Choroid plexus epithelial cell (primary cell): Measurements from ENCODE around the gene SLC49A4.

ENCODE experiments used
- DNase-seq: peaks from one replicate; pipeline ENCODE4 v3.0.0-alpha.2; 2010; ENCODE audit warnings: low read depth
- H3K4me3 ChIP-seq: 2 replicates; pipeline ENCODE4 v1.5.1; 2011; ENCODE audit warnings: low read depth, mild to moderate bottlenecking, control low read depth, low read length, moderate library complexity
- CTCF ChIP-seq: conservative IDR thresholded peaks from 2 replicates; pipeline ENCODE4 v1.5.1; 2011; ENCODE audit warnings: low read depth, mild to moderate bottlenecking, control low read depth, inconsistent platforms, low read length, moderate library complexity

SLC49A4 gene

GRCh38 chr3:122824465-122825381 lies 29.9 kb downstream of the SLC49A4 start:
- TF ChIP-seq CTCF: no peak
- H3K4me3 ChIP-seq: no peak overlapping the region
- DNase-seq: peak; percentile 6

- no peak for DNase-seq
- TF ChIP-seq CTCF: no peak
- no peak overlapping the region for H3K4me3 ChIP-seq
These were observed 30.6 kb downstream of the SLC49A4 start for GRCh38 chr3:122825460-122825859.

GRCh38 chr3:122826278-122826677 lies 31.4 kb downstream of the SLC49A4 start:
- DNase-seq: no peak
- TF ChIP-seq CTCF: no peak
- H3K4me3 ChIP-seq: no peak overlapping the region

GRCh38 chr3:122828281-122828680 lies 33.4 kb downstream of the SLC49A4 start:
- no peak for TF ChIP-seq CTCF
- H3K4me3 ChIP-seq: no peak overlapping the region
- DNase-seq: no peak

- no peak for TF ChIP-seq CTCF
- no peak for DNase-seq
- H3K4me3 ChIP-seq: no peak overlapping the region
These were observed 40.7 kb downstream of the SLC49A4 start for GRCh38 chr3:122835590-122835989.

- no peak overlapping the region for H3K4me3 ChIP-seq
- no peak for TF ChIP-seq CTCF
- no peak for DNase-seq
These were observed 48.7 kb downstream of the SLC49A4 start for GRCh38 chr3:122843604-122844003.

- TF ChIP-seq CTCF: no peak
- H3K4me3 ChIP-seq: no peak overlapping the region
- DNase-seq: peak; percentile 82
These were observed 62.1 kb downstream of the SLC49A4 start for GRCh38 chr3:122857019-122857418.
